T-helper 17 cell (primary cell): ENCODE data around the gene PLXDC2. TPM values are rescaled to one million over a fixed set of nuclear protein-coding genes. Genes with fewer than 3 reads are reported as not detected.

Experiments used
- ATAC-seq: fragments of 150-1000 bp; cut with Tn5 transposase; 2 replicates; pipeline ENCODE4 v1.10.0; 2021; ENCODE audit warnings: mild to moderate bottlenecking, moderate library complexity
- DNase-seq, 3 donors: peaks; one replicate each; pipeline versions ENCODE4 v3.0.0 to v3.0.0-alpha.2; 2020 to 2021
- H3K9me3 ChIP-seq: one replicate; pipeline ENCODE4 v1.7.0; 2013; ENCODE audit warnings: low read length, mild to moderate bottlenecking; ENCODE audit not compliant: control insufficient read depth, poor library complexity, severe bottlenecking
- H3K27ac Mint-ChIP-seq: one replicate; pipeline ENCODE4 v1.8.0; 2022; ENCODE audit warnings: mild to moderate bottlenecking, moderate library complexity, mixed read lengths
- H3K27me3 Mint-ChIP-seq: one replicate; pipeline ENCODE4 v1.8.0; 2022; ENCODE audit warnings: mixed read lengths
- H3K36me3 Mint-ChIP-seq: one replicate; pipeline ENCODE4 v1.8.0; 2022; ENCODE audit warnings: low read depth, mixed read lengths
- H3K4me1 Mint-ChIP-seq: one replicate; pipeline ENCODE4 v1.8.0; 2022; ENCODE audit warnings: mild to moderate bottlenecking, mixed read lengths
- H3K4me3 Mint-ChIP-seq: one replicate; pipeline ENCODE4 v1.8.0; 2022; ENCODE audit warnings: mild to moderate bottlenecking, moderate library complexity, mixed read lengths
- total RNA-seq, 4 donors: library from RNA in 2 of 4; stranded (reverse) in 2 of 4; gene quantifications; one replicate each; pipeline ENCODE4 v1.2.3 and lab custom pipeline; 2022 to 2026

PLXDC2 gene
- total RNA-seq, 2 donors from 2014 or later = 3.0 to 11.8 TPM

DNA sequence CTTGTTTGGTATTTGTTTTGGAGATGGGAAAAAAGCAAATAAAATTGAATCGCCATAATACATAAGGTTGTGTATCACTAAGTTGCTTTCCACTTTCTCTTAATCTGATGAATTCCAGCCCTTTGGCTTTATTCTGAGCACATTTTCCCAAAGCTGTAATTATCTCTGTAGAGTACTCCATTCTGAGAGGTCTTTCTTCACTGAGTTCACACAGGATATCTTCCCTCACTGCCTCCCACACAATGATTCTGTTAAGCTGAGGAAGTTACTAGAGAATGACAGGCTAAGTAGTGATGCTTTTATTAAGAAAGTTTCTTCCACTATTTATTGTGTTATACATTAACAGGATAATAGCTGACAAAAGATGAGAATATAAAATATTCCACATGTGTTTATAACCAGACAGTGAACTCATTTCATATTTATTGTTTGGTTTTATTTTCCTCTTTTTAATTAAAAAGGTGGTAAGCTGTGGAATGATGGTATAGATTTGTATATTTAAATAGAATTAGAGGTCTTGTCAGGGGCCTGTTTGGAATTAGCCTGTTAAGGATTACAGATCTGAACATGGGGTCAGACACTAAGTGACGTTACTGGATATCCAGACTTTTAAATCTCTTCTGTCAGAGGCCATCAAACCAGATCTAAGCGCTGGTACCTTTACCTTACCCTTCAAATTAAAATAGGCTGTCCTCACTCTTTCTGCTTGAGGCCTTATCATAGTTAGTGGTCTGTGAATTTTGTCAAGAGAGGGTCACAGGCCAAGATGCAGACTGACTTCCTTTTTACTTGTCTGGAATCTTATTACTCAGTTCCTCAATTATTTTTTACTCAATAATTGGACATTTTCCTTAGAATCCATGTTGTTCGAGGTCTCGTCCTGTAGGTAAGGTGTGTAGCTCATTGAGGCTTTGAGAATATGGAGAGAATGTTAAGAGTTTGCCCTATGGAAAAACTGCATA, 8.4 kb downstream of the PLXDC2 start:
- Mint-ChIP-seq H3K27ac (no peak overlapping the region), H3K4me3 (no peak overlapping the region), H3K4me1 (no peaks in the 10 kb centered on the region), H3K27me3 (no peaks in the 10 kb centered on the region), H3K36me3 (no peaks in the 10 kb centered on the region)
- no peak for ATAC-seq
- H3K9me3 ChIP-seq = no peaks in the 10 kb centered on the region
- DNase-seq = no peak

- no peaks in the 10 kb centered on the region for H3K27me3 Mint-ChIP-seq
- no peak overlapping the region for H3K27ac Mint-ChIP-seq
- no peak overlapping the region for H3K4me3 Mint-ChIP-seq
- no peak for DNase-seq
- H3K4me1 Mint-ChIP-seq = no peaks in the 10 kb centered on the region
- H3K36me3 Mint-ChIP-seq = no peaks in the 10 kb centered on the region
- H3K9me3 ChIP-seq = no peaks in the 10 kb centered on the region
- ATAC-seq = no peak
These were observed 9.5 kb downstream of the PLXDC2 start for GRCh38 chr10:19825700-19826099.

DNA sequence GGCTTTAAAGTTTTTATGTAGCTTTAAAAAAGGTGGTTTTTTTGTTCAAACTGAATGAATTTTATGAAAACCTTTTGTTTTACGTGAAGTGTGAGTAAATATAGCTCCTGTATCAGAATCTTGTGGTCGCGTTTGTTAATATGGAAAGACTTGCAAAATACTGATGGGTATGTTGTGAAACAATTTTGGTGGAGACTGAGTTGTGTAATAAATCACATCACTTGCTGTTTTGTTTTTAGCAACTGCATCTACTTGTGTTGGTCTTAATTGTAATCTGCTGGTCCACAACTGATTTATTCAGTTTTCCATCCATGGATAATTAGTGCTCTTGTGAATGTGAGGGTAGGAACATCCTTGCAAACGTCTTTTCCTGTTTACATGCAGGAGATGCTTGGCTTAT, 10.5 kb downstream of the PLXDC2 start:
- Mint-ChIP-seq H3K4me3 (no peak overlapping the region), H3K27me3 (no peaks in the 10 kb centered on the region), H3K4me1 (no peaks in the 10 kb centered on the region), H3K27ac (no peak overlapping the region), H3K36me3 (no peaks in the 10 kb centered on the region)
- DNase-seq = no peak
- ATAC-seq = no peak
- H3K9me3 ChIP-seq = no peaks in the 10 kb centered on the region

GRCh38 chr10:19828278-19829049, 12.2 kb downstream of the PLXDC2 start:
- ATAC-seq (no peak), DNase-seq (no peak)
- H3K9me3 ChIP-seq = no peaks in the 10 kb centered on the region
- Mint-ChIP-seq H3K4me3 (no peak overlapping the region), H3K4me1 (no peaks in the 10 kb centered on the region), H3K27me3 (no peaks in the 10 kb centered on the region), H3K36me3 (no peaks in the 10 kb centered on the region), H3K27ac (no peak overlapping the region)

DNA sequence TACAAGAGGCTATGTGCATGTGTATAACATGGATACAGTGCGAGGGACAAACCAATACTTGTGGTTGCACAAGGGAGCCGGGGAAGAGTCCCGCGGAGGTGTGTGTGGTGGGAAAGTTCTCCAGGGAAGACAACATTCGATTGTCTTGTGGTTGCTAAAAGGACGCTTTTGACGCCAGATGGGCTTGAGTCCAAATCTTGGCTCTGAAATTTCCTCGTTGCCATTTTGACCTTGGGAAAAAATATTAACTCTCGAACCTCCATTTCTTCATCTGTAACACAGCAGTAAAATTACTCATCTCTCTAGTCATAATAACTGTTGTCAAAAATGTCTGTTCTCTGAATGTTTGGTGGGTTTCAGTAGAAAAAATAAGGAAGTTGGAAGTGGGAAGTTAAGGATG, 16.5 kb downstream of the PLXDC2 start:
- no peak for DNase-seq
- H3K4me1 Mint-ChIP-seq = no peaks in the 10 kb centered on the region
- H3K36me3 Mint-ChIP-seq = no peaks in the 10 kb centered on the region
- no peaks in the 10 kb centered on the region for H3K27me3 Mint-ChIP-seq
- no peak overlapping the region for H3K4me3 Mint-ChIP-seq
- no peaks in the 10 kb centered on the region for H3K9me3 ChIP-seq
- ATAC-seq = no peak
- no peak overlapping the region for H3K27ac Mint-ChIP-seq

DNA sequence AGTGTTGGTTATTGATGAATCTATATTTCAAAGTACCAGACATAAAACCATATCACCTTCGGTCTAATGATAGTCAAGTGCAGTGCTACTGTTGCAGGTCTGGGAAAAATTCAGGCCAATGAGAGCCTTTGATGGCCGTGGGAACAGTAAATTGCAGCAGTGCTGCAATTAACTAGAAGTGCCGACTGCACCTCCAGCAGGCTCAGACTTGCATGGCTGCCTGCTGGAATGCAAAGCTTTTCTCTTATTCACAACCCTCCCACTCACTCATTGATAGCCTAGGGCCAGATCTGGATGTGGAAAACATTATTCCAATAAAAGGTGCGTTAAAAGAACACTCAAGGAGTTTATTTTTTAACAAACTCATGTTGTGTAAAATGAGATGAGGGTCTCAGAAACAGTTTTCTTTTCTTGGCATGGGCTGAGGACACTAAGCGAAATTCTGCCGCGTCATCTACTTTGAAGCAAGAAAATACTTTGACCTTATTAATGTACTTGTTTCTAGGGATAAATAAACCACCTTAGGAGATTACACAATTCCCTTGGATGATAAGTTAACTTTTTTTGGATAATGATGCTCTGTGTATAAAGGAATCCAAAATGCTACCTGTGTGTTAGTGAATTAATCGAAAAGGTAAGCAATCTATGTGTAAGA, 17.1 kb downstream of the PLXDC2 start:
- no peaks in the 10 kb centered on the region for H3K36me3 Mint-ChIP-seq
- H3K4me3 Mint-ChIP-seq = no peak overlapping the region
- no peaks in the 10 kb centered on the region for H3K9me3 ChIP-seq
- no peaks in the 10 kb centered on the region for H3K4me1 Mint-ChIP-seq
- ATAC-seq (no peak), DNase-seq (no peak)
- no peaks in the 10 kb centered on the region for H3K27me3 Mint-ChIP-seq
- no peak overlapping the region for H3K27ac Mint-ChIP-seq

- no peak for DNase-seq
- H3K9me3 ChIP-seq = no peaks in the 10 kb centered on the region
- no peak for ATAC-seq
- Mint-ChIP-seq H3K36me3 (no peaks in the 10 kb centered on the region), H3K4me3 (no peak overlapping the region), H3K27ac (no peak overlapping the region), H3K27me3 (no peaks in the 10 kb centered on the region), H3K4me1 (no peaks in the 10 kb centered on the region)
These were observed 19.7 kb downstream of the PLXDC2 start for GRCh38 chr10:19835952-19836351.

GRCh38 chr10:19839090-19839489, 22.9 kb downstream of the PLXDC2 start:
- DNase-seq = no peak
- no peaks in the 10 kb centered on the region for H3K9me3 ChIP-seq
- Mint-ChIP-seq H3K27me3 (no peaks in the 10 kb centered on the region), H3K4me3 (no peak overlapping the region), H3K4me1 (no peaks in the 10 kb centered on the region), H3K27ac (no peak overlapping the region), H3K36me3 (no peaks in the 10 kb centered on the region)
- no peak for ATAC-seq

- Mint-ChIP-seq H3K4me3 (no peak overlapping the region), H3K27ac (no peak overlapping the region), H3K4me1 (no peaks in the 10 kb centered on the region), H3K27me3 (no peaks in the 10 kb centered on the region), H3K36me3 (no peaks in the 10 kb centered on the region)
- no peaks in the 10 kb centered on the region for H3K9me3 ChIP-seq
- DNase-seq (no peak), ATAC-seq (no peak)
These were observed 23.3 kb downstream of the PLXDC2 start for GRCh38 chr10:19839552-19839951.

GRCh38 chr10:19840776-19841175, 24.5 kb downstream of the PLXDC2 start:
- DNase-seq (no peak), ATAC-seq (no peak)
- no peak overlapping the region for H3K4me3 Mint-ChIP-seq
- no peaks in the 10 kb centered on the region for H3K36me3 Mint-ChIP-seq
- H3K9me3 ChIP-seq = no peaks in the 10 kb centered on the region
- no peak overlapping the region for H3K27ac Mint-ChIP-seq
- no peaks in the 10 kb centered on the region for H3K27me3 Mint-ChIP-seq
- no peaks in the 10 kb centered on the region for H3K4me1 Mint-ChIP-seq

- no peak for ATAC-seq
- H3K4me3 Mint-ChIP-seq = no peak overlapping the region
- no peaks in the 10 kb centered on the region for H3K36me3 Mint-ChIP-seq
- no peak overlapping the region for H3K27ac Mint-ChIP-seq
- H3K9me3 ChIP-seq = no peaks in the 10 kb centered on the region
- no peaks in the 10 kb centered on the region for H3K27me3 Mint-ChIP-seq
- H3K4me1 Mint-ChIP-seq = no peaks in the 10 kb centered on the region
- DNase-seq = no peak
These were observed 27.3 kb downstream of the PLXDC2 start for GRCh38 chr10:19843487-19843886.

DNA sequence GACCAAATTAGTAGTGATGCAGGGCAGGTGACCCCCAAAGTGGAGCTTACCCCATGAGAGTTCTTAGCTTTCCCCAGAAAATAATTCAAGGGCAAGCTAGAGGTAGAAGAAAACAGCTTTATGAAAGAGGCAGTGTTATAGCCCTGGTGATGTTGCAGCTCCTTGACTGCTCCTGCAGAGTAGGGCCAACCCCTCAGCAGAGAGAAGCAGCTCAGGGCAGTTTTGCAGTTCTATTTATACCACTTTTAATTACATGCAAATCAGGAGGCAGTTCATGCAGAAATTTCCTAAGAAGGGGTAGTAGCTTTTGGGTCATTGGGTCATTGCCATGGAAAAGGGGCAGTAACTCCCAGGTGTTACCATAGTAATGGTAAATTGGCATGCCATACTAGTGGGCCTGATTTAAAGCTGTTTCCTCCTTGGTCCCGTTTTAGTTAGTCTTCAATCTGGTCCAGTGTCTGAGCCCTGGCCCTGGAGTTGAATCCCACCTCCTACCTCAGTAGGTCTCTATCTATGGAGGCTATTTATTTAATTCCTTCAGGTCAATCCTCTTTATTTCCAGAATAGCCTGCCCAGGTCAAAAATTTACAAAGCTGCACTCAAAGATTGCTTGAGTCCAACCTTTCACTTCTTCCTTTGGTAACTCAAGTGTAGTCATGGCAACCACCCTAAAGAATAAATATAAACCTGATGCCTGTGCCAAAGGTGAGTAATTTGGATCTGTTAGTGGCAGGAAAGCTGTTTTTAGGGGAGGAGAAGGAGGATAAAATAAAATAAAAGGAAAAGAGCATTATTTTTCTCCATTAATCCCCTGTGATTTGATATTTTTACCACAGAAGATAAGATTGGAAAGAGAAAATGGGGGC, 29.5 kb downstream of the PLXDC2 start:
- Mint-ChIP-seq H3K27ac (no peak overlapping the region), H3K27me3 (no peaks in the 10 kb centered on the region)

More for the DNA sequence above, 29.5 kb downstream of the PLXDC2 start:
- no peaks in the 10 kb centered on the region for H3K36me3 Mint-ChIP-seq
- no peaks in the 10 kb centered on the region for H3K9me3 ChIP-seq
- ATAC-seq (no peak), DNase-seq (no peak)
- no peaks in the 10 kb centered on the region for H3K4me1 Mint-ChIP-seq
- H3K4me3 Mint-ChIP-seq = no peak overlapping the region
